Adipose tissue (tissue), 3 donors: ENCODE data around the gene TSN. TPM values are rescaled to one million over a fixed set of nuclear protein-coding genes. Genes with fewer than 3 reads are reported as not detected.

Source experiments
- H3K27ac ChIP-seq: one replicate; pipeline ENCODE4 v1.5.1; 2013; ENCODE audit warnings: low read depth, low read length
- WGBS, 3 donors: extraction: QIAGEN DNeasy Blood & Tissue Kit; methylation state at CpG; one replicate each; pipeline ENCODE4 v1.1.7; 2013; 5-methylcytosine and 5-hydroxymethylcytosine counted together
- polyA plus RNA-seq, 3 donors: library from polyadenylated mRNA; stranded (reverse); fragments of 200-250 nt; gene quantifications; one replicate each; pipeline ENCODE4 v1.2.3, GENCODE V29; 2013
- donor health status: healthy with polysubstance abuse.
- donor health status: Bipolar disorder and iron deficiency.
- donor health status: healthy.

Gene TSN
- polyA plus RNA-seq, 3 donors, result 15.1 to 27.8 (median 22.5) TPM

DNA sequence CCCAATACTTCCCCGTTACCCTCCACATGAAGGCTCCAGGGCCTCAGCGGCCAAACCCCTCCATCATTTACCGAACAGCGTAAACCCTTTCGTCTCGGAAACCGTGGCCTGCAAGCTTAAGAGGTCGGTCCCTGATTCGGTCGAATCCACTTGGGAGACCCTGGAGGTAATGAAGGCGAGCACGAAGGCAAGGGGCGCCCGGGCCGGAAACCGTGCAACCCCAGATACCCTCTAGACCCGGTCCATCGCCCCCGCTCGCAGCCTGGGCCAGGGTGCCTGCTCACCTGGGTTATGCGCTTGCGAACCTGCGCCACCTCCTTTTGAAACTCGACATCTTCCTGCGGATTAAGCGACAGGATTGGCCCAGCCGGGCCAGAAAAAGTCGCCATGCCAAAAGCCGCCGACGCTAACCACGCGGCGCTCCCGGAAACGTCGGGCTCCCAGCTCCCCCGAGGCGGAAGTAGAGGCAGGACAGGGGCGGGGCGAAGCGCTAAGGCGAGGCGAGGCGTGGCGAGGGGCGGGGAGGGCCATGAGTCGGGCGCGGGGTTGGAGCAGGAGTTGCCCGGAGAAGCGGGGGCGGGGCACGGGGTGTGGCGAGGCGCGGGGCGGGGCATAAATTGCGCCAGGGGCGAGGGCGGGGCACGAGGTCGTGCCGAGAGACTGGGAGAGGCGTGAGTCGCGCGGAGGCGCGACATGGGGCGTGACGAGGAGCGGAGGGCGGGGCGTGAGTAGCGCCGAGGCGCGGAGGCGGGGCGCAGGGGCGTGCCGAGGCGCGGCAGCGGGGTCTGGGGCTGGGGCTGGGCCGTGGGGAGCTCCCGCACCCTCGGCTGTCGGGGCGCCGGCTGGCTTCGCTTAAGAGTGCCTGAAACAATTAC lies 18.8 kb upstream of the TSN start, which contains the start of gene NIFK:
TSS of gene NIFK (minus strand) at position 414 of the 875 bp plus-strand sequence. CDS start at position 389, 25 bp downstream.
- no peak within 1 kb of the TSS for H3K27ac ChIP-seq
- WGBS, 3 donors, result 1% methylated on average over 78 to 93 of the region's 93 CpGs

GRCh38 chr2:121740973-121741372 lies 14.5 kb upstream of the TSN start:
- 51 to 86% (median 84%) methylated on average over 6 of the region's 6 CpGs for WGBS, 3 donors

GRCh38 chr2:121741450-121741849 lies 14.0 kb upstream of the TSN start:
- 82 to 93% (median 88%) methylated on average over 3 of the region's 3 CpGs for WGBS, 3 donors
- H3K27ac ChIP-seq, result no peak overlapping the region

More at GRCh38 chr2:121740973-121741372, 14.5 kb upstream of the TSN start:
- no peak overlapping the region for H3K27ac ChIP-seq

DNA sequence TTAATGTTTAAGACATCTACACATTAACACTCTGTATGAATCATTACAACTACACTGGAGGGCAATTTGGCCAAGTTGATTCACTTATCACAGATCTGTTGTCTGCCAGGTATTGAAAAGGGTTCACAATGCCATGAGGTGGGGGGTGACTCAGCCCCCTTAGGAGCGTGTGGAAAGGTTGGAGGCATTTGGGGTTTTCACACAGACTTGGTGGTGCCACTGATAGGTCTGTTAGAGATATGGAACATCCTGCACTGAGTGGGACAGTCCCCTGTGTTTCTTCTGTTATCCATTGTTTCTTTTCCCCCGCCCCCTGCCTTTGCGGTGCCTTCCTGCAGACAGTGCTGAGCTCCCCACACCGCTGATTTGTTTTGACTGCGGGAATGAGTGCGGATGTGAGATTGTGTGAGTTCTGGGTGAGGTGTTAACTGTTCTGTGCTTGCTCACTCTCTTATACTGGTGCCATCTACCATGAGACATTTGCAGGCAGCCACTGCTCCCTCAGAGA lies 9.3 kb upstream of the TSN start:
- no peak overlapping the region for H3K27ac ChIP-seq
- 40 to 78% (median 73%) methylated on average over 6 of the region's 6 CpGs for WGBS, 3 donors

GRCh38 chr2:121748202-121748601 lies 7.2 kb upstream of the TSN start:
- H3K27ac ChIP-seq, result no peak overlapping the region
- WGBS, 3 donors, result 59 to 70% (median 67%) methylated on average over 4 of the region's 4 CpGs

GRCh38 chr2:121754851-121755236 lies 607 bp upstream of the TSN start:
- WGBS, 3 donors, result 1 to 2% (median 1%) methylated on average over 8 of the region's 8 CpGs
- no peak overlapping the region for H3K27ac ChIP-seq

DNA sequence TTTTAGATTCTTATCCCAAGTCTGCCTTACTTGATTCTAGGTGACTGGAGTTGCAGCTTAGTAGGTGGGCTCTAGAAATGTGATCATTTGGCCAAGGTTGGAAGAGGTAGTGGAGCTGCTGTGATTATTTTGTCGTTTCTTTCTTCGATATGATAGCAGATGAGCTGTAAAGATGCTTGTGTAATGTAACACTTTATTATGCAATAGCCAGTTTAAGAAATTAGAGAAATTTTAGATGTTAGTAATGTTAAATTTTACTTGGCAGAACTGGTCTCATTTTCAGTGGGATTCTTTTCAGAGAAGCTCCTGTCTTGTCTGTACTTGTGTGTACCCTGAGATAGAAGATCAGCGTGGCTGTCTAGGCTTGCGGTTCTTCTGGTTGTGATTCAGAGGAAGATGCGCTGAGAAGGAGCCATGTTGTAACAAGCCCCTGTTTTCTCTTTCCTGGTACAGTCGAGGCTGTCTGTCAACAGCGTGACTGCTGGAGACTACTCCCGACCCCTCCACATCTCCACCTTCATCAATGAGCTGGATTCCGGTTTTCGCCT lies 9.3 kb downstream of the TSN start:
- no peak overlapping the region for H3K27ac ChIP-seq
- WGBS, 3 donors, result 86 to 90% (median 86%) methylated on average over 10 of the region's 10 CpGs

DNA sequence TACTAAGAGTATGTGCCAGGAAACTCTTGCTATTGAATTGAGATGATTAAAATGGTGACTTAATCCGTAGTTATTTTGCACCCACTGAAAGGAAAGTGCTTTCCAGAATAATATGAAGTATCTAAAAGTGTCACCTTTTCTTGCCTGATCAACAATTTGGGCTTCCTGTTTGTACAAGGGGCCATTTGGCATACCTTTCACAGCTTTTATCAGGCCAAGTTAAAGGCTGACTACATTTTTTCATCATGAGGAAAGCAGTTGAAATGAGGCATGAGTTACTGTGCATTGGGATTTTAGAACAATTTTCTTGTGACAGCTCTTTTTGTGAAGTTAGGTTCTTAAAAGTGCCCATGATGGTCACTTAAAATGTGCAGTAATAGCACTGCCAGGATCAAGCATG lies 11.2 kb downstream of the TSN start:
- no peak overlapping the region for H3K27ac ChIP-seq
- WGBS, 3 donors, result 41 to 86% (median 67%) methylated on average over 1 of the region's 1 CpG

DNA sequence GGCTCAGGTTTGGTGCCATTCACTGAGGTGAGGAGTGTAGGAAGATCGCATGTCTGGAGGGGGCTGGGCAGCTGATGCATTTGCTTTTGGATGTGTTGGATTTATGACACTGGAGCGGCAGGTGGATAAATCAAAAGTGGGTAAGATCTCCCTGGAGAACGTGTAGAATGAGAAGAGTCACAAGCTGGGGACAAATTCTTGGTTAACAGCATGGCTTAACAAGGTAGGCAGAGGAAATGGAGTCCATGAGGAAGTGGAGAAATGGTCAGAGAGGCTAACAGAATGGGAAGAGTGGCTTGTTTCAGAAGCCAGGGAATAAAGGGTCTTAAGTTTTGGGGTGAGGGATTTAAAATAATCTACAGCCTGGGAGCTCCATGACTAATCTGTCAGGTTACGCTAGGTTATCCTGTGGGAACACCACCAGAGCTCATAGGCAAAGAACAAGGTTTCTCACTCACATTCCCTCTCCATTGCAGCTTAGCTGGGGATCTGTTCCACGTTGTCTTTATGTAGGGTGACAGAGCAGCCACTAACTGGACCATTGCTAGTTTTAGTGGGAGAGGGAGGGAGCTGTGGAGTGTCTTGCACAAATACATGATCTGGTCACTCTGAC lies 12.8 kb downstream of the TSN start:
- WGBS, 3 donors, result 80 to 89% (median 85%) methylated on average over 5 of the region's 5 CpGs
- H3K27ac ChIP-seq, result no peak overlapping the region

DNA sequence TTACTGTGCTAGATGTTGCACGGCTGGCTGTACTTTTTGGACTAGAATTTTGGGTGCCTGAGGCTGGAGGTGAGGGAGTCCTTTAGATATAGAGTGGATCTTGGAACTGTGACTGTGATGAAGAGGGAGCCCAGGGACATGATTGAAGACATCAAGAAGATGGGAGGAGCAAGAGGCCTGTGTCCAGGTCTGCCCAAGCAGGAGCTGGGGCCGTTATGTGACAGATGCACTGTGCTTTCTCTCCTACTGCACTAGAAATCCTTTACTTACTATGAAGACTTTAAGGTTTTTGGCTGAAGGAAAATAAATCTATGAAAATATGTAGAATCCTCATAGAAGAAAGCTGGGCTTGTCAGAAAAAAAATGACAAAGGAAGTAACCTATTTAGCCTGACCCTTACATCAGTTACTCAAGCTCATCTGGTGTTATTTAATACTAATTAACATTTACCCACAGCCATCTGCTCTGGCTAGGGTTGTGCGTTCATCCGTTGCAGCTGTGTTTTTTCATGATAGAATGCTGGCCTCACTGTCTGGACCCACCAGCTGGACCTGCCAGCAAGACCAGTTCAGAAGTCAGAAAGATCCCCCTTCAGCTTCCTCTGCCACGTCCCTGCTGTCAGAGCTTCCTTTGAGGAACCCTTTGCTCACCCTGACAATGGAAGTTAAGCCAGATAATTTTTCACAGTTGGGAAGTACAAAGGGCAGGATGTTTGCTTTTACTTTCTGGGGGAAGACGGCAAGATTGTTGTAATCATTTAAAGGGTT lies 16.7 kb downstream of the TSN start:
- WGBS, 3 donors, result 42 to 65% (median 47%) methylated on average over 6 of the region's 6 CpGs

DNA sequence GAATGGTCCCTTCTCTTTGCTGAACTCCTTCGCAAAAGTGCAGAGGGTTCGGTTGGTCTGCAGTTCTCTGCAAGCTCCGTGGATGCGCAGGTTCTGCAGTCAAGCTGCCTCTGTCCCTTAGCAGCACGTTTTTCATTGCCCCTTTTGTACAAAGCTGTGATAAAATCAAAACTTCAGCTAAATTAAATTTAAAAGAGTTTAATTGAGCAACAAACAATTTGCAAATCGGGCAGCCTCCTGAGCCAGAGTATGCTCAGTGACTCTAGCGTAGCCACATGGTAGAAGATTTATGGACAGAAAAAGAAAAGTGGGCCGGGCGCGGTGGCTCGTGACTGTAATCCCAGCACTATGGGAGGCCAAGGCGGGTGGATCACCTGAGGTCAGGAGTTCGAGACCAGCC lies 18.8 kb downstream of the TSN start:
- no peak overlapping the region for H3K27ac ChIP-seq
- 90 to 93% (median 91%) methylated on average over 13 of the region's 13 CpGs for WGBS, 3 donors

More for the DNA sequence above, 16.7 kb downstream of the TSN start:
- H3K27ac ChIP-seq, result no peak overlapping the region

DNA sequence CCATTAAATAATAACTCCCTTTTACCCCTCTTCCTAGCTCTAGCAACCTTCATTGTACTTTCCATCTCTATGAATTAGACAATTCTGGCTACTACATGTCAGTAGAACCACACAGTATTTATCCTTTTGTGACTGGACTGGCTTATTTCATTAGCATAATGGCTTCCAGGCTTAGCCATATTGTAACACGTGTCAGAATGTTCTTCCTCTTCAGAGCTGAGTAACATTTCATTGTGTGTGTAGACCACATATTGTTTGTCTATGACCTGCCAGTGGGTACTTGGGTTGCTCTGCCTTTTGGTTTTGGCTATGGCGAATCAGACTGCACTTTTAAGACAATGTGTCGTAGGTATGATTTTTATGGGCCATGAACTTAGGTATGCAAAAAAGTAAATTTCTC lies 20.9 kb downstream of the TSN start:
- no peak overlapping the region for H3K27ac ChIP-seq
- 77 to 85% (median 81%) methylated on average over 3 of the region's 3 CpGs for WGBS, 3 donors

GRCh38 chr2:121776885-121777698 lies 21.6 kb downstream of the TSN start:
- no peak overlapping the region for H3K27ac ChIP-seq
- 41 to 70% (median 70%) methylated on average over 12 of the region's 12 CpGs for WGBS, 3 donors

GRCh38 chr2:121777699-121778058 lies 22.2 kb downstream of the TSN start:
- H3K27ac ChIP-seq, result no peak overlapping the region
- 88 to 96% (median 92%) methylated on average over 1 of the region's 1 CpG for WGBS, 3 donors

GRCh38 chr2:121778741-121779487 lies 23.5 kb downstream of the TSN start:
- H3K27ac ChIP-seq, result no peak overlapping the region
- WGBS, 3 donors, result 52 to 76% (median 68%) methylated on average over 7 of the region's 7 CpGs

- H3K27ac ChIP-seq, result no peak overlapping the region
- 25 to 75% (median 65%) methylated on average over 2 of the region's 2 CpGs for WGBS, 3 donors
Measured at GRCh38 chr2:121783180-121783579, 27.7 kb downstream of the TSN start.

DNA sequence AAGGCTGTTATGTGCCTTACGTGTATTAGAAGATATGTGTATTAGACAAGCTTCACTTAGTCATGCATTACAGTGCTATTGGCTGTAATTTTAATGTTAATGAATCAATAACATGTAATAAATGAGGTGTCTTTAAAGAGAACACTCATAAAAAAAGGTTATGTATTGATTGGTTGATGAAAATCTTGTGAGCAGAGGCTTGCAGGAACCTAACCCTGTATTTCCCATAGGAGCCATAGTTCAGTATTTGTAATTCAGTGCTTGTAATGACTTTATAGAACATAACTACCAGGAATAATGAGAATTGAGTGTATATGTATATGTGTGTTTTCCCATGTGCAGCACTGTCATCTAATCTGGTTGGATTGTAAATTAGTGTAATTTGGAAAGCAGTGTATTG lies 33.2 kb downstream of the TSN start:
- no peak overlapping the region for H3K27ac ChIP-seq
- 96 to 98% (median 97%) methylated on average over 1 of the region's 1 CpG for WGBS, 3 donors
